ENCODE data around the gene REG1A.

The REG1A gene

DNA sequence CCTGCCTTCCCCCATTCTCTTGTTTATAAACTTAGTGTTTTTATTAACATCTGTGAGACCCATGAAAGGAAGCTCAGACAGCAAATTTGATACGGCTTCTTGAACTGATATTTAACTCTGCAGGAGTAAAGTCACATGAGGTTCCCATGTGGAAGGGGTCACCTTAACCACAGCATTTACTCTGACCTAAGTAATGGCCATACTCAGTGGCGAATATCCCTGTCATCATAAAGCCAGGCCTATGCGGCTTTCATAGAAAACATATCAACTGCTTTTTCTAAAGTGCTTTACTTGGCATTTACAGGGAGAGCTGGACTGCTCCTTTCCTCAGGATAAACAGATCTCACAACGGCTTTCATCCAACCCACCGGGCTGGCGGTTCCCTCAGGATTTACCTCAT lies 9.0 kb downstream of the REG1A start:
- H3K27ac Mint-ChIP-seq: no peak overlapping the region
- no peaks in the 10 kb centered on the region for H3K36me3 Mint-ChIP-seq (ENCODE audit: low read depth)
- no peak for TF ChIP-seq CTCF (IDR thresholded peaks at IDR 0.05; ENCODE audit: unreplicated experiment in 3 of 3)
- H3K9me3 Mint-ChIP-seq: no peaks in the 10 kb centered on the region
- H3K4me1 Mint-ChIP-seq: no peaks in the 10 kb centered on the region
- no peak overlapping the region for H3K4me3 Mint-ChIP-seq
- no peaks in the 10 kb centered on the region for H3K27me3 Mint-ChIP-seq (ENCODE audit: low read depth)

DNA sequence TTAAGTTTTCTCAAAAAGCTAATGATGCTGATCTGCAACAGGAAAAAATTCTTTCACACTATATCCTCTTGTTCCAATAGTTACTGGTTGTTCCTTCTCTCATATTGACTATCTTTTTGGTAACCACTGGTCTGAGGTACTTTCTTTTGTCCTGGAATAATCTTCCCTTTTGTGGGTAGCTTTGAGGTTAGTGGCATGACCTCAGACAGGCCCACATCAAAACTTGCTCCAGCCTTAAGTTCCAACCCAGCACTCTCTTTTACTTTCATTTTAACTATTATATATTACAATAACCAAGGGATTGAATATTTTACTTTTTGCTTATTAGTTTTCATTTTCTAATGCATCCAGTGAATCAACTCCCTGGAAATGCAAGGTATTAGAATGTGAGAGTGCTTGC lies 9.5 kb downstream of the REG1A start:
- no peak for TF ChIP-seq CTCF (IDR thresholded peaks at IDR 0.05; ENCODE audit: unreplicated experiment in 3 of 3)
- H3K9me3 Mint-ChIP-seq: no peaks in the 10 kb centered on the region
- H3K4me1 Mint-ChIP-seq: no peaks in the 10 kb centered on the region
- no peak overlapping the region for H3K27ac Mint-ChIP-seq
- no peaks in the 10 kb centered on the region for H3K27me3 Mint-ChIP-seq (ENCODE audit: low read depth)
- no peak overlapping the region for H3K4me3 Mint-ChIP-seq
- no peaks in the 10 kb centered on the region for H3K36me3 Mint-ChIP-seq (ENCODE audit: low read depth)

DNA sequence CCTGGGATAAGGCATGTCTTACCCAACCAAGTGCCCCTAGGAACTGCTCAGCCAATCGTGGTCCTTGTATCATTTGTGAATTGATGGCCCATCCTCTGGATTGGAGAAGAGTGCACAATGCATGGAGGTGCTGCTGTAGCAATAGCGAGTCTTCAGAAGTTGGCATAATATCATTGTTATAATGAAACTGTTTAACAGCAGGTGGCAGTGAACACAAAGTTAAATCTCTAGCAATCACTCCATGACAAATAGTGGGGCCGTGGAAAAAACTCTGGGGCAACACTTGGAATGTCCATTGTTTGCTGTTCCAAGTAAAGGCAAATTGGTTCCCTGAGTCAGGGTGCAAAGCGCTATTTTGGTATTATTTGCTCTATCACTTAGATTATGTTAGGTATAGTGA lies 11.4 kb downstream of the REG1A start:
- H3K36me3 Mint-ChIP-seq (ENCODE audit: low read depth): no peaks in the 10 kb centered on the region
- H3K27ac Mint-ChIP-seq: no peak overlapping the region
- TF ChIP-seq CTCF (IDR thresholded peaks at IDR 0.05; ENCODE audit: unreplicated experiment in 3 of 3): no peak
- H3K27me3 Mint-ChIP-seq (ENCODE audit: low read depth): no peaks in the 10 kb centered on the region
- no peaks in the 10 kb centered on the region for H3K4me1 Mint-ChIP-seq
- H3K9me3 Mint-ChIP-seq: no peaks in the 10 kb centered on the region
- no peak overlapping the region for H3K4me3 Mint-ChIP-seq

DNA sequence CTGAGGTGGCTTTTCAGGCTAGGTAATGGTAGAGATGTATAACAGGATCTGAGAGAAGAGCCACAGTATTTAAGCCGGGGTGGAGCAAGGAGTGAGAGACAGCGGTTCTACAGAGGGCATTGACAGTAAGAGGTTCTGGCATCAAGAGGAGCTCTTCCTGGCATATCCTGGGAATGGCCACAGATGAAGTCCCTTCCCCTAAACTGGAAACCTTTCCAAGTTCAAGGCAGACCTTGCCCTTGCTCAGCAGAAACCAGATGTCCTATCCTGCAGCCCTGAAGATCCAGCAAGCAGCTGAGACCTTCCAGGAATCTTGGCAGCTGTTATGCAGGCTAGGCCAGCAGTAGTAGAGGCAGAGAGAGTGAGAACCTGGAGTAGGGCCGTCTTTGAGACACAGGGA lies 18.1 kb downstream of the REG1A start:
- TF ChIP-seq CTCF (IDR thresholded peaks at IDR 0.05; ENCODE audit: unreplicated experiment in 3 of 3): no peak

DNA sequence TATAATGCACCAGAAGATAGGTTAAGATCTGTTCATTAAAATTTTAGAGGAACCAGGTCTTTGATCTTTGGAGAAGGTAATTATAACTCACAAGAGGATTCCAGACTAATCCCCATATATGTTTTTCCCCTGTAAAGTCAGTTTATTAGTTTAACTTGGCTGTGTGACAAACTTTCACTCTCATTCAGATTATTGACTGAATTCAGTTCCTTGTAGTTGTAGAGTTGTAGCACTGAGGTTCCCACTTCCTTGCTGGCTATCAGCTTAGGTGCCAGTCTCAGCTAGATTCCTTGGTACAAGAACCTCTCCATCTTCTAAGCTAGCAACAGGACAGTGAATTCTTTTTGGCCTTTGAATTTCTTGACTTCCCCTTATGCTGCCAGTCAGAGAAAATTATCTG lies 19.1 kb downstream of the REG1A start:
- no peak for TF ChIP-seq CTCF (IDR thresholded peaks at IDR 0.05; ENCODE audit: unreplicated experiment in 3 of 3)
- no peaks in the 10 kb centered on the region for H3K27me3 Mint-ChIP-seq (ENCODE audit: low read depth)
- H3K4me3 Mint-ChIP-seq: no peak overlapping the region
- no peaks in the 10 kb centered on the region for H3K36me3 Mint-ChIP-seq (ENCODE audit: low read depth)
- H3K9me3 Mint-ChIP-seq: no peaks in the 10 kb centered on the region
- no peaks in the 10 kb centered on the region for H3K4me1 Mint-ChIP-seq
- no peak overlapping the region for H3K27ac Mint-ChIP-seq

More for the DNA sequence above, 18.1 kb downstream of the REG1A start:
- no peak overlapping the region for H3K4me3 Mint-ChIP-seq
- H3K27ac Mint-ChIP-seq: no peak overlapping the region
- no peaks in the 10 kb centered on the region for H3K36me3 Mint-ChIP-seq (ENCODE audit: low read depth)
- no peaks in the 10 kb centered on the region for H3K9me3 Mint-ChIP-seq
- H3K27me3 Mint-ChIP-seq (ENCODE audit: low read depth): no peaks in the 10 kb centered on the region
- H3K4me1 Mint-ChIP-seq: no peaks in the 10 kb centered on the region

DNA sequence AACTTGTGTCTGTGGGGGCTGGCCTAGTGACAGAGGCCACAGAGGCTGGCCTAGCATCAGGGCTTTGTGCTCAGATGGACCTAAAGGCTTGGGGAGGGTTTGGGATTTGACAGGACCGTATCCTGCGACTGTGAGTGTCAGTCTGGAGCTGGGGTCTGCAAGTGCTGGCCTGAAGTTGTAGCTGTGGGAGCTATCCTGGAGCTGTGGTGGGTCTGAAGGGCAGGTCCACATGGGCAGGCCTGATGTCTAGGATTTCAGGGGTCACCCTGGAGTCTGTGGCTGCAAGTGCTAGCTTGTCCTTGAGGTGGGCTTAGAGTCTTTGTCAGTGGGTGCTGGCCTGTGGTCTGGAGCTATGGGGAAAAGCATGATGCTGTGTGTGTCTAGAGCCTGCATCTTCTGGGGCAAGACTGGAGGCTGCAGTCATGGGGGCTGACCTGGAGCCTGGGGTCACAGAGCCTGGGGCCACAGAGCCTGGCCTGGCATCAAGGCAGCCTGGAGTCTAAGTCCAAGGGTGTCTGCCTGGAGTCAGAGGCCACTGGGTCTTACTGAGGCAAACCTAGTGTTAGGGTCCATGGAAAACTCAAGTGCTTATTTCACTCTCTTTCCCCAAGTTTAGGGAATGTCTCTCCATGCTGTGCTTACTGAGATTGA lies 35.7 kb downstream of the REG1A start:
- no peaks in the 10 kb centered on the region for H3K36me3 Mint-ChIP-seq (ENCODE audit: low read depth)
- no peak overlapping the region for H3K4me3 Mint-ChIP-seq
- H3K27ac Mint-ChIP-seq: no peak overlapping the region
- H3K9me3 Mint-ChIP-seq: peaks cover 3% of the 10 kb centered on the region
- no peak for TF ChIP-seq CTCF (IDR thresholded peaks at IDR 0.05; ENCODE audit: unreplicated experiment in 3 of 3)
- no peaks in the 10 kb centered on the region for H3K27me3 Mint-ChIP-seq (ENCODE audit: low read depth)
- no peaks in the 10 kb centered on the region for H3K4me1 Mint-ChIP-seq
